Measurements from ENCODE around the gene PRKAR1B.

PRKAR1B gene

DNA sequence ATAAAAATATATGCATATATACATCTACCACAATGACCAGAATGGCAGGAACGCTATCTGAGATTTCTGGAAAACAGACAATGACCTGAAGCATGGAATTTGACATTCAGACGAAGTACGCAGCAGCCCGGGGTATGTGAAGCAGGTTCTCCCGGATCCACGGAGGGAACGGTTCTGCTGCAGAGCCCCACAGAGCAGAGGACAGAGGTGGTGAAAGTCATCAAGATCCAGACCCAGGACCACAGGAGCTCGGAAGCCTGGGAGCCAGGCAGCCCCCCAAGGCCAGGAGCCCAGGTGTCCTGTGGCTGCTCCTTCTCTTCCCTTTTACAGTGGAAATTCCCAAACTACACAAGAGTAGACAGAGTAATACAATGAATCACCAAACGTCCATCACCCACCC is 42.7 kb downstream of the PRKAR1B start:
- peaks cover 65% of the 10 kb centered on the region for H3K9me3 Mint-ChIP-seq
- no peak overlapping the region for H3K4me3 Mint-ChIP-seq
- H3K36me3 Mint-ChIP-seq (ENCODE audit: low read depth) = peaks cover 74% of the 10 kb centered on the region
- no peak overlapping the region for H3K27ac Mint-ChIP-seq
- no peaks in the 10 kb centered on the region for H3K4me1 Mint-ChIP-seq
- H3K27me3 Mint-ChIP-seq (ENCODE audit: low read depth, poor library complexity) = peaks cover 8% of the 10 kb centered on the region
- no peak for DNase-seq
- no peak for TF ChIP-seq CTCF (IDR thresholded peaks at IDR 0.05)

GRCh38 chr7:683526-684205 is 43.4 kb downstream of the PRKAR1B start:
- no peaks in the 10 kb centered on the region for H3K4me1 Mint-ChIP-seq
- no peak overlapping the region for H3K4me3 Mint-ChIP-seq
- no peak for DNase-seq
- no peak for TF ChIP-seq CTCF (IDR thresholded peaks at IDR 0.05)
- H3K27ac Mint-ChIP-seq = no peak overlapping the region
- H3K36me3 Mint-ChIP-seq (ENCODE audit: low read depth) = peaks cover 72% of the 10 kb centered on the region
- peaks cover 62% of the 10 kb centered on the region for H3K9me3 Mint-ChIP-seq
- peaks cover 8% of the 10 kb centered on the region for H3K27me3 Mint-ChIP-seq (ENCODE audit: low read depth, poor library complexity)

- Mint-ChIP-seq H3K4me1 (no peaks in the 10 kb centered on the region), H3K9me3 (peaks cover 55% of the 10 kb centered on the region), H3K27me3 (ENCODE audit: low read depth, poor library complexity) (peaks cover 7% of the 10 kb centered on the region), H3K27ac (no peak overlapping the region), H3K36me3 (ENCODE audit: low read depth) (peaks cover 72% of the 10 kb centered on the region), H3K4me3 (no peak overlapping the region)
- no peak for TF ChIP-seq CTCF (IDR thresholded peaks at IDR 0.05)
- no peak for DNase-seq
These were observed 44.3 kb downstream of the PRKAR1B start for GRCh38 chr7:682810-683209.

DNA sequence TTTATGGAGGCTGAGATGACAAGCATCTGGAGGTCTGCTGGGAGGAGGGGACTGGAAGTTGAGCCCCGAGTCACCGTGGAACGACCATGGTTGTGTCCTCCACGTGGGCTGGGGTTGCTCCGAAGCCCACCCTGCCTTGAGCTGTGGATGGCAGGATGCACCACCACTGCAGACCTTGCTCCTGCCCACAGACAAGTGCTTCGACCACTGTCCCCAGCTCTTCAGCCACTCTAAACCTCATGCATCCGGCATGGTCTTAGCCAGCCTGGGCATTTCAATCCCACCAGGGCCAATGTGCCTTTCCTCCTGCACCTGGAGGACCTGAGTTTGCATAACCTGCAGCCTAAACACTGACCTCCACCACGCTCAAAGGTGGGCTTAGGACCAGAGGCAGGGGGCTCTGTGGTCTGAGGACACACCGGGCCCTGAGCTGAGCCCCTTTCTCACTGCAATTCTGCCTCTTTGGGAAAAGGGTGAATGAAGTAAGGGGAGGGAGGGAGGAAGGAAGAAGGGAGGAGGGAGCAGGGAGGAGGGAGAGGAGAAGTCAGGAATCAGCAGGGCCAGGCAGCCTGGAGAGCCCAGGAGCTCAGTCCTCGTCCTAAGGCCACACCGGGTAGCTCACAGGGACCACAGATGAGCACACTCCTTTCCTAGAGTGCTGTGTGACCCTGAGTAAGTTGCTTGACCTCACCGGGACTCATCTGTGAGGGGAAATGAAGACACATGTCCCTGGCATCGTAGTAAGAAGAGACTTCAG is 45.4 kb downstream of the PRKAR1B start:
- Mint-ChIP-seq H3K27ac (no peak overlapping the region), H3K9me3 (peaks cover 44% of the 10 kb centered on the region), H3K27me3 (ENCODE audit: low read depth, poor library complexity) (no peaks in the 10 kb centered on the region), H3K4me1 (no peaks in the 10 kb centered on the region), H3K4me3 (no peak overlapping the region), H3K36me3 (ENCODE audit: low read depth) (peaks cover 68% of the 10 kb centered on the region)
- no peak for DNase-seq
- no peak for TF ChIP-seq CTCF (IDR thresholded peaks at IDR 0.05)

DNA sequence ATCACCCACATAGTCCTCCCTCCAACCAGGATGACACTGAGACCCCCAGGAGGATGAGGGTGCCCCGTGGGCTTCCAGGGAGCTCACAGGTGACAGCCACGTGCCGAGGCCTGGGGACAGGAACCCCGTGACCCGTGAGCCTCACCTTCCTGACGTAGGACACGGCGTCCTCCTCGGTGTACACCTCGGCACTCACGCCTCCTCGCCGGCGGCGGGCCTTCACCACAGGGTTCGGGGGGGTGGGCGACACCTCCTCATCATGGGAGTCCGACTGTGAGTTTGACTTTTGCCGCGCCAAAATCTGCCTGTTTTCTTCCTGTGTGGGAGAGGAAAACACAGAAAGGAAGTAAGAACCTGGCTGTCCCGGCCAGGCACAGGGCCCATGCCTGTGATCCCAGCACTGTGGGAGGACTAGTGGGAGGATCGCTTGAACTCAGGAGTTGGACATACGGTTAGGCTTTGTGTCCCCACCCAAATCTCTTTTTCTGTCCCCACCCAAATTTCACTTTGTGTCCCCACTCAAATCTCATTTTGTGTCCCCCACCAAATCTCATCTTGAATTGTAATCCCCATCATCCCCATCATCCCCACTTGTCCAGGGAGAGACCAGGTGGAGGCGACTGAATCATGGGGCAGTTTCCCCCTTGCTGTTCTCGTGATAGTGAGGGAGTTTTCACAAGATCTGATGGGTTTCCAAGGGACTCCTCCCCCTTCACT is 46.5 kb downstream of the PRKAR1B start:
- Mint-ChIP-seq H3K36me3 (ENCODE audit: low read depth) (peaks cover 66% of the 10 kb centered on the region), H3K9me3 (peaks cover 32% of the 10 kb centered on the region), H3K27me3 (ENCODE audit: low read depth, poor library complexity) (no peaks in the 10 kb centered on the region), H3K4me3 (no peak overlapping the region), H3K4me1 (no peaks in the 10 kb centered on the region), H3K27ac (no peak overlapping the region)
- no peak for DNase-seq
- no peak for TF ChIP-seq CTCF (IDR thresholded peaks at IDR 0.05)
